MCF 10A (cell line): ENCODE measurements around the gene LZTR1. TPM values are rescaled to one million over a fixed set of nuclear protein-coding genes. Genes with fewer than 3 reads are reported as not detected.

Experiments
- BruUV-seq: library from RNA; stranded (reverse); fragments of 400-500 nt; replicated peaks from 2 replicates; lab custom pipeline; 2021; lab: Mats Ljungman, UMichigan
- CTCF ChIA-PET: fragments of 300-600 bp; sonication (Branson Sonifier 250); formaldehyde crosslinking; extraction: SDS; loops from one replicate; lab custom pipeline; 2021; ENCODE audit warnings: antibody characterized with exemption, inconsistent platforms; lab: Yijun Ruan, JAX
- POLR2A ChIA-PET: fragments of 300-600, 350-650 bp; sonication (Branson Sonifier 250); formaldehyde crosslinking; extraction: SDS; loops from one replicate; lab custom pipeline; 2020; ENCODE audit warnings: antibody characterized with exemption, inconsistent platforms; lab: Yijun Ruan, JAX
- DNase-seq: peaks from one replicate; pipeline ENCODE4 v3.0.0-alpha.2; 2018; ENCODE audit not compliant: unreplicated experiment
- H3K27ac Mint-ChIP-seq: one replicate; pipeline ENCODE4 v1.8.0; 2022; ENCODE audit warnings: mild to moderate bottlenecking, low read depth, mixed read lengths; ENCODE audit not compliant: unreplicated experiment
- H3K27me3 Mint-ChIP-seq: one replicate; pipeline ENCODE4 v1.8.0; 2022; ENCODE audit warnings: mixed read lengths; ENCODE audit not compliant: insufficient read depth, unreplicated experiment
- H3K36me3 Mint-ChIP-seq: one replicate; pipeline ENCODE4 v1.8.0; 2022; ENCODE audit warnings: mild to moderate bottlenecking, moderate library complexity, mixed read lengths; ENCODE audit not compliant: insufficient read depth, unreplicated experiment
- H3K4me1 Mint-ChIP-seq: one replicate; pipeline ENCODE4 v1.8.0; 2022; ENCODE audit warnings: mixed read lengths; ENCODE audit not compliant: insufficient read depth, unreplicated experiment
- H3K4me3 Mint-ChIP-seq: one replicate; pipeline ENCODE4 v1.8.0; 2022; ENCODE audit warnings: mild to moderate bottlenecking, moderate library complexity, mixed read lengths; ENCODE audit not compliant: unreplicated experiment
- H3K9me3 Mint-ChIP-seq: one replicate; pipeline ENCODE4 v1.8.0; 2022; ENCODE audit warnings: mixed read lengths; ENCODE audit not compliant: unreplicated experiment
- CTCF ChIP-seq: fragments of 200-600 bp; IDR thresholded peaks from one replicate; pipeline ENCODE4 v1.8.0; 2022; ENCODE audit warnings: antibody characterized with exemption, mild to moderate bottlenecking; ENCODE audit not compliant: unreplicated experiment
- intact Hi-C: fragments of 100-400 bp; cut with micrococcal nuclease; formaldehyde crosslinking; loops from 2 replicates; pipeline ENCODE4 v1.14.1; 2022
- total RNA-seq: library from RNA; stranded (reverse); gene quantifications from 2 replicates; pipeline ENCODE4 v1.2.3, GENCODE V29; 2022

LZTR1 gene
- total RNA-seq, 1 experiment from 2014 or later: 49.2 TPM

GRCh38 chr22:20995329-20996030 lies 13.4 kb downstream of the LZTR1 start:
- Mint-ChIP-seq H3K4me1 (no peaks in the 10 kb centered on the region), H3K36me3 (peaks cover 4% of the 10 kb centered on the region), H3K27me3 (no peaks in the 10 kb centered on the region), H3K4me3 (no peak overlapping the region), H3K27ac (no peak overlapping the region), H3K9me3 (no peaks in the 10 kb centered on the region)
- no peak for TF ChIP-seq CTCF
- ChIA-PET POLR2A (no interaction called here), CTCF (interaction anchor here (1.0 kb wide), 1 partner anchor 13 kb away, joined by 3 read pairs; the partner anchor contains the start of gene LZTR1)
- no TSS peak for BruUV-seq
- intact Hi-C loops: no loop called here
- DNase-seq: no peak

DNA sequence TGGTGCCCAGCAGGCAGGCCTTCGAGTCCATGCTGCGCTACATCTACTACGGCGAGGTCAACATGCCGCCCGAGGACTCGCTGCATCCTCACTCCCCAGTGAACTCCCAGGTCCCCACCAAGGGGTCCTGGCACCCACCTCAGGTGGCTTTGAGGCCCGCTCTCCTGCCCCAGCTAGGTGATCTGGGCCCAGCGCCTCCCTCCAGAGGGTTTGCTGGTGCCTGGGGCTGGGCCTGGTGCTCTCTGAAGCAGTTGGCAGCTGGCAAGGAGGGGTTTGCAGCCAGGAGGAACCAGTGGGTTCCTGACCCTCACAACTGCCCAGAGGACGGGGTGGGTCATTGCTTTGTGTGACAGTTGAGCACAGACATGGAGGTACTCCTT lies 13.9 kb downstream of the LZTR1 start:
- no peaks in the 10 kb centered on the region for H3K9me3 Mint-ChIP-seq
- no TSS peak for BruUV-seq
- no peak overlapping the region for H3K27ac Mint-ChIP-seq
- peaks cover 4% of the 10 kb centered on the region for H3K36me3 Mint-ChIP-seq
- ChIA-PET POLR2A (interaction anchor here (0.7 kb wide), 1 partner anchor 14 kb away, joined by 3 read pairs; no protein-coding TSS in a partner anchor), CTCF (interaction anchor here (1.0 kb wide), 1 partner anchor 14 kb away, joined by 3 read pairs; the partner anchor contains the start of gene LZTR1)
- no peak overlapping the region for H3K4me3 Mint-ChIP-seq
- no peak for DNase-seq
- no peak for TF ChIP-seq CTCF
- H3K27me3 Mint-ChIP-seq: no peaks in the 10 kb centered on the region
- no peaks in the 10 kb centered on the region for H3K4me1 Mint-ChIP-seq
- intact Hi-C loops: no loop called here

DNA sequence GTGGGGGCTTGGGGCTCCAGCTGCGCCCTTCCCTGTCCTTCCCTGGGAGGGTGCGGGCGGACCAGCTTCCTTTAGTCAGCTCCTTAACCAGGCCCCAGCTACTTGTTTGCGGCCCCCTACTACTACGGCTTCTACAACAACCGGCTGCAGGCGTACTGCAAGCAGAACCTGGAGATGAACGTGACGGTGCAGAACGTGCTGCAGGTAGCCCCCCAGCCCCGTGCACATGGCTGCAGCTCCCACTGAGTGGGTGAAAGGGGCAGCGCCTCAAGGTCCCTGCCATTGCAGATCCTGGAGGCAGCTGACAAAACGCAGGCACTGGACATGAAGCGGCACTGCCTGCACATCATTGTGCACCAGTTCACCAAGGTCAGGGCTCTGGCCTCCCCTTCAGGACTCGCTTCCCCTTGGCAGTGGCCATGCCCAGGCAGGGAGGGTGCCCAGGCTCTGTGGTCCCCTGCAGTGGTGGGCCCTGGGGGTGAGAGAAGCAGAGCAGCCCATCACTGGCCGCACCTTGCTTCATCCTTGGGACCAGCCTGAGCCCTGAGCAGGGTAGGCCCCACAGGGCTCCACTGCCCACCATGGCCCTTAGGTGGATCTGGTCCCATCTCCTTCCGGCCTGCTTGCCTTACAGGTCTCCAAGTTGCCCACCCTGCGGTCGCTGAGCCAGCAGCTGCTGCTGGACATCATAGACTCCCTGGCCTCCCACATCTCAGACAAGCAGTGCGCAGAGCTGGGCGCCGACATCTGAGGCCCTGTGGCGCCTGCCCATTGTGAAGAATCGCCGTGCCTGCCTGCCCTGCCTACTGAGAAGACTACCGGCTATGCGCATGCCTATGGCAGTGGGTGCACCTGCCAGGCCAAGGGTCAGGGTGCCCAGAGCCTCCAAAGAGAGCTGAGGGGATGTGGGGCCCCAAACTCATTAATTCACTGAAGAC lies 14.8 kb downstream of the LZTR1 start:
- intact Hi-C loops: no loop called here
- no peaks in the 10 kb centered on the region for H3K4me1 Mint-ChIP-seq
- H3K36me3 Mint-ChIP-seq: peaks cover 13% of the 10 kb centered on the region
- H3K9me3 Mint-ChIP-seq: no peaks in the 10 kb centered on the region
- H3K27me3 Mint-ChIP-seq: no peaks in the 10 kb centered on the region
- CTCF ChIA-PET: interaction anchor here (1.0 kb wide), 1 partner anchor 15 kb away, joined by 3 read pairs; the partner anchor contains the start of gene LZTR1
- TF ChIP-seq CTCF: no peak
- DNase-seq: no peak
- no TSS peak for BruUV-seq
- POLR2A ChIA-PET: interaction anchor here (0.7 to 1.0 kb wide), 2 partner anchors 15 to 40 kb away, joined by 3 read pairs; no protein-coding TSS in a partner anchor
- no peak overlapping the region for H3K4me3 Mint-ChIP-seq
- H3K27ac Mint-ChIP-seq: no peak overlapping the region
